Heart right ventricle (tissue), 16 donors: ENCODE measurements around the gene KCNA5. TPM values are rescaled to one million over a fixed set of nuclear protein-coding genes. Genes with fewer than 3 reads are reported as not detected.

ENCODE experiments used
- ATAC-seq, 8 donors: fragments of 200-7000 bp; cut with Tn5 transposase; one replicate each; pipeline ENCODE4 v1.9.1; 2020; ENCODE audit warnings: mild to moderate bottlenecking in 8 of 8, moderate library complexity in 8 of 8, moderate number of reproducible peaks in 1 of 8
- DNase-seq, 2 donors: peaks; one replicate each; pipeline ENCODE4 v3.0.0-alpha.2; 2020
- H3K27ac ChIP-seq, 10 donors: fragments of 200-600 bp; sonication (generic) in 2 of 10; one replicate each; pipeline versions ENCODE4 v1.5.0 to v1.8.0; 2020 to 2022; ENCODE audit warnings: mild to moderate bottlenecking in 3 of 10
- H3K27me3 ChIP-seq, 7 donors: fragments of 200-600 bp; one replicate each; pipeline ENCODE4 v1.8.0; 2021 to 2022; ENCODE audit warnings: mild to moderate bottlenecking in 2 of 7
- H3K36me3 ChIP-seq, 9 donors: fragments of 200-600 bp; sonication (generic) in 1 of 9; one replicate each; pipeline versions ENCODE4 v1.5.0 to v1.8.0; 2020 to 2022; ENCODE audit warnings: mild to moderate bottlenecking in 2 of 9
- H3K4me1 ChIP-seq, 9 donors: fragments of 200-600 bp; sonication (generic) in 1 of 9; one replicate each; pipeline versions ENCODE4 v1.5.0 to v1.8.0; 2020 to 2022; ENCODE audit warnings: mild to moderate bottlenecking in 4 of 9
- H3K4me3 ChIP-seq, 10 donors: fragments of 200-600 bp; sonication (generic) in 2 of 10; one replicate each; pipeline versions ENCODE4 v1.5.0 to v1.8.0; 2020 to 2022; ENCODE audit warnings: mild to moderate bottlenecking in 7 of 10, moderate library complexity in 2 of 10
- H3K9me3 ChIP-seq, 11 donors: fragments of 200-600 bp in 10 of 11; sonication (generic) in 2 of 11; one replicate each; pipeline versions ENCODE4 v1.5.0 to v1.8.0; 2013 to 2022; ENCODE audit warnings: mild to moderate bottlenecking in 2 of 11, control low read depth in 1 of 11, moderate library complexity in 1 of 11
- WGBS, 2 donors: extraction: QIAGEN DNeasy Blood & Tissue Kit; methylation state at CpG; one replicate each; pipeline ENCODE4 v1.1.7; 2013; ENCODE audit warnings: inconsistent platforms in 1 of 2; 5-methylcytosine and 5-hydroxymethylcytosine counted together
- intact Hi-C, 10 donors: fragments of 100-400 bp; cut with DNase I; formaldehyde crosslinking; loops; one replicate each; pipeline versions ENCODE4 v1.11.1 to v1.14.2; 2022
- polyA plus RNA-seq, 2 donors: library from polyadenylated mRNA; stranded (reverse); fragments of 200-250 nt; gene quantifications; one replicate each; pipeline ENCODE4 v1.2.3, GENCODE V29; 2013
- total RNA-seq, 10 donors: library from RNA; stranded (reverse); fragmentation: NEBNext Ultra II Directional in 3 of 10; extraction: Animal tissue kit (Norgen Biotek cat#: 25700) in 3 of 10; gene quantifications; one replicate each; pipeline versions ENCODE4 v1.2.1 to v1.2.4, GENCODE V29; 2021 to 2023
- TF ChIP-seq, protein P1 (sequence below), 9 donors: fragments of 200-600 bp; sonication (generic) in 2 of 9; IDR thresholded peaks; one replicate each; pipeline versions ENCODE4 v1.5.0 to v1.8.0; 2021 to 2022; ENCODE audit warnings: antibody characterized with exemption in 9 of 9, mild to moderate bottlenecking in 5 of 9, moderate library complexity in 1 of 9
- donor health status: Arrhythmogenic right ventricular cardiomyopathy.
- donor health status: ischemic (EF 13 %, LVEDD 7.1; RV severe dilation, severe dysfunction).
- donor health status: healthy with polysubstance abuse.
- donor health status: DM: no; HTN: yes; CAD: no.
- donor health status: DM: no; HTN: no; CAD: no.
- donor health status: ischemic (EF 25% LVEDD 6.9; RV normal size, moderate dysfunction).
- donor health status: ischemic (EF 25% LVEDD 5.7; RV mildly dilated, moderate dysfunction).
- donor health status: healthy.
- donor health status: DM: yes; HTN: yes; CAD: no.
- donor health status: Ischemic cardiomyopathy.
- donor health status: ischemic (EF 35%, LVEDD 5.7; RV mildly dilated, moderate dysfunction).
- donor health status: nonischemic (EF 11% LVEDD 7.7; RV severe dilation, severe dysfunction).
- donor health status: DM: yes; HTN: yes; CAD: no.
- donor health status: PGD.
- donor health status: ischemic (EF 29% LVEDD 5.4; RV normal size, mild dysfunction).
- donor health status: nonischemic (EF 23%, LVEDD 6.1; RV moderate dilation, normal function).

KCNA5 gene
- total and polyA plus RNA-seq, 12 donors, result 1.4 to 5.8 (median 2.8) TPM

DNA sequence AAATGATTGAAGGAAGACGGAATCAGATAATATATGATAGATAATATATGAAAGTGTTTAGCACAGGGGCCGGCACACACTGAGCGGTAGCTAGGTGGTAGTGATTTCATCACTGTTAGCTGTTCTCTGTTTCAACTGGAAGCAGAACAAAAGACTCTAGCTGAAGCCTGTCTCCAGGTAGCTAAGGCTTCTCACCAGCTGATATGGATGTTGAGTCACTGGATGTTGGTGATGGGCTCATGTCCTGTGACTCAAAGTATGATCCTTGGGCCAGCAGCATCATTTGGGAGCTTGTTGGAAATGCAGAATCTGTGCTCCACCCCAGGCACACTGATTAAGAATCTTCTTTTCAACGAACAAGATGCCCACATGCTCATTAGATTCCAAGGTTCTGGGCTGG, 21.7 kb upstream of the KCNA5 start:
- no peak for DNase-seq
- Histone ChIP-seq H3K36me3 (no peaks in the 10 kb centered on the region), H3K4me1 (peaks cover 0 to 23% (median 6%) of the 10 kb centered on the region in 9 donors), H3K4me3 (no peak overlapping the region), H3K27ac (no peak overlapping the region), H3K27me3 (peaks cover 0 to 4% (median 0%) of the 10 kb centered on the region in 7 donors), H3K9me3 (no peaks in the 10 kb centered on the region)
- TF ChIP-seq, protein P1, sequence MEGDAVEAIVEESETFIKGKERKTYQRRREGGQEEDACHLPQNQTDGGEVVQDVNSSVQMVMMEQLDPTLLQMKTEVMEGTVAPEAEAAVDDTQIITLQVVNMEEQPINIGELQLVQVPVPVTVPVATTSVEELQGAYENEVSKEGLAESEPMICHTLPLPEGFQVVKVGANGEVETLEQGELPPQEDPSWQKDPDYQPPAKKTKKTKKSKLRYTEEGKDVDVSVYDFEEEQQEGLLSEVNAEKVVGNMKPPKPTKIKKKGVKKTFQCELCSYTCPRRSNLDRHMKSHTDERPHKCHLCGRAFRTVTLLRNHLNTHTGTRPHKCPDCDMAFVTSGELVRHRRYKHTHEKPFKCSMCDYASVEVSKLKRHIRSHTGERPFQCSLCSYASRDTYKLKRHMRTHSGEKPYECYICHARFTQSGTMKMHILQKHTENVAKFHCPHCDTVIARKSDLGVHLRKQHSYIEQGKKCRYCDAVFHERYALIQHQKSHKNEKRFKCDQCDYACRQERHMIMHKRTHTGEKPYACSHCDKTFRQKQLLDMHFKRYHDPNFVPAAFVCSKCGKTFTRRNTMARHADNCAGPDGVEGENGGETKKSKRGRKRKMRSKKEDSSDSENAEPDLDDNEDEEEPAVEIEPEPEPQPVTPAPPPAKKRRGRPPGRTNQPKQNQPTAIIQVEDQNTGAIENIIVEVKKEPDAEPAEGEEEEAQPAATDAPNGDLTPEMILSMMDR (IDR thresholded peaks at IDR 0.05), result no peak
- WGBS, 2 donors, result 81 to 86% methylated on average over 4 of the region's 4 CpGs
- intact Hi-C loops, result loop anchor here (1.0 to 10.0 kb wide), 5 partner anchors 62 to 423 kb away; partner anchors contain the start of gene NTF3 (in 1 of the 10)
- ATAC-seq, result no peak

DNA sequence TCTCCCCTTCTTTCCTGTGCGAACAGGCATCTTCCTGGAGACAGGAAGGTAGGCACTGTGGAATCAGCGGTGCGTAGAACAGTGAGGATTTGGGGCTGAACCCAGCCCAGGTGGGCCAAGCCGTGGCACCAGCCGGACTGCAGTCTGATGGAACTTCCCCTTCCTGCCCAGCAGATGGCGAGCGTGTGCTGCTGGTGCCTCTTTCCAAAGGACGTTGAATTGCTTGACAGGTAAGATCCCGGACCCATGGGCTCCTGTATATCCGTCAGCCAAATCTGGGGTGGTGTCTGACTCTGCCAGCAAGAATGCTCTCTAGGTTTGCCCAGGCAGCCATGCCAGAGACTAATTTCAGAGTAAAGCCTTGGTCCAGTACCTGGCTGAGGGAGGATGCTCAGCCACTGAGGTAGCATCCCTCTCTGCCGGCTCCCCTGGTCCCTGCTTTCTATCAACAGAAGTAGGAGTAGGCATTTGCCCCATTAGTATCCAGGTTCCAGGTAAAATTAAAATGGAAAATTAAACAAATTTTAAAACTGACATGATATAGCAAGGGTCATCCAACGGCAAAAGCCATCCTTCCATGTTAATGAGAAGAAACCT, 21.1 kb upstream of the KCNA5 start:
- DNase-seq (peak; percentile 33 to 47), ATAC-seq (peak in 7 of 8 donors; percentile 12 to 68 (median 56))
- WGBS, 2 donors, result 18% methylated on average over 12 of the region's 12 CpGs

DNA sequence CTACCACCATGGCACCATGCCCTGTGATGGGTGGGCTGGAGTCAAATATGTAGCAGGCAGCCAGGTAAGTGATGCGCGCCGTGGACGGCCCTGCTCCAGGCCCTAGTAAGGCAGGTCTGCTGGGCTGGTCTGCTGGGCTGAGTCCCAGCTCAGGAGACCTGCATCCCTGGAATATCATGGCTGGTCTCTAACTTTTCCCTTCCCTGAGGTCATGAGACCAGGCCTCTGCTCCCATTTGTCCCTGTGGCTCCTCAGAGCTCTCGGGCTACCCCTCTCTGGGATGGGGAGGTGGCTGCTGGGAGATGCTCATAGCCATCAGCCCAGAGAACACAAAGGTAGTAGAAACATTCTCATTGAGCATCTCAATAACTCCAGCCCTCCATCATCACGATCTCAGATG, 19.8 kb upstream of the KCNA5 start:
- Histone ChIP-seq H3K4me1 (peaks cover 0 to 30% (median 7%) of the 10 kb centered on the region in 9 donors), H3K4me3 (no peak overlapping the region), H3K36me3 (no peaks in the 10 kb centered on the region), H3K27ac (no peak overlapping the region), H3K27me3 (peaks cover 0 to 4% (median 0%) of the 10 kb centered on the region in 7 donors), H3K9me3 (no peaks in the 10 kb centered on the region)
- intact Hi-C loops, result loop anchor here in 6 of 10 donors (2.0 to 10.0 kb wide), 4 partner anchors 61 to 421 kb away; partner anchors contain the start of gene NTF3 (in 1 of the 6)
- ATAC-seq (no peak), DNase-seq (no peak)
- 91 to 99% methylated on average over 6 of the region's 6 CpGs for WGBS, 2 donors
- TF ChIP-seq, protein P1 (IDR thresholded peaks at IDR 0.05), result no peak

More for the DNA sequence above, 21.1 kb upstream of the KCNA5 start:
- H3K36me3 ChIP-seq, result no peaks in the 10 kb centered on the region
- TF ChIP-seq, protein P1 (IDR thresholded peaks at IDR 0.05), result peak; percentile 89 to 98 (median 94)
- H3K9me3 ChIP-seq, result no peaks in the 10 kb centered on the region
- H3K4me1 ChIP-seq, result peaks cover 0 to 28% (median 7%) of the 10 kb centered on the region in 9 donors
- peaks cover 0 to 4% (median 0%) of the 10 kb centered on the region in 7 donors for H3K27me3 ChIP-seq
- intact Hi-C loops, result loop anchor here (1.0 to 10.0 kb wide), 5 partner anchors 62 to 422 kb away; partner anchors contain the start of gene NTF3 (in 1 of the 10)
- H3K4me3 ChIP-seq, result no peak overlapping the region
- no peak overlapping the region for H3K27ac ChIP-seq

- Histone ChIP-seq H3K9me3 (peaks cover 0 to under 1% (median 0%) of the 10 kb centered on the region in 11 donors), H3K36me3 (no peaks in the 10 kb centered on the region), H3K27ac (peak overlapping the region in 6 of 10 donors; percentile 32 to 68 (median 48)), H3K4me1 (peaks cover 0 to 33% (median 12%) of the 10 kb centered on the region in 9 donors), H3K27me3 (peaks cover 0 to 4% (median 0%) of the 10 kb centered on the region in 7 donors), H3K4me3 (no peak overlapping the region)
- TF ChIP-seq, protein P1 (IDR thresholded peaks at IDR 0.05), result no peak
- ATAC-seq (peak in 7 of 8 donors; percentile 16 to 90 (median 64)), DNase-seq (peak in 1 of 2 donors; percentile 28)
- intact Hi-C loops, result loop anchor here in 2 of 10 donors (10.0 kb wide), 2 partner anchors 408 to 418 kb away; partner anchors contain the start of gene NTF3 (in 1 of the 2)
- 57 to 78% methylated on average over 4 of the region's 4 CpGs for WGBS, 2 donors
These were observed 17.2 kb upstream of the KCNA5 start for GRCh38 chr12:5026342-5026938.
